IMR-90 (cell line): ENCODE measurements around the gene SMOC1. TPM values are rescaled to one million over a fixed set of nuclear protein-coding genes. Genes with fewer than 3 reads are reported as not detected.

Experiments used
- ATAC-seq: fragments of 200-7000 bp; cut with Tn5 transposase; 2 replicates; pipeline ENCODE4 v1.9.1; 2020; ENCODE audit warnings: low read depth, mild to moderate bottlenecking, moderate library complexity
- BruUV-seq: library from RNA; stranded (reverse); fragments of 400-500 nt; replicated peaks from 2 replicates; lab custom pipeline; 2021; lab: Mats Ljungman, UMichigan
- CTCF ChIA-PET: fragments of 300-600 bp; formaldehyde crosslinking; extraction: SDS; loops from one replicate; lab custom pipeline; 2021; ENCODE audit warnings: antibody characterized with exemption; lab: Yijun Ruan, JAX
- POLR2A ChIA-PET: fragments of 300-600 bp; sonication (Branson Sonifier 250); formaldehyde crosslinking; loops from one replicate; lab custom pipeline; 2022; ENCODE audit warnings: antibody characterized with exemption; ENCODE audit not compliant: unreplicated experiment; lab: Charles Lee
- DNase-seq: peaks from one replicate; pipeline ENCODE4 v3.0.0; 2013
- H2AFZ ChIP-seq: replicated peaks from 2 replicates; pipeline ENCODE3; 2013; ENCODE audit warnings: low read length, mild to moderate bottlenecking; ENCODE audit not compliant: poor library complexity
- H2AK5ac ChIP-seq: 2 replicates; pipeline ENCODE4 v1.6.1; 2013; ENCODE audit warnings: low read depth, low read length, inconsistent platforms
- H2AK9ac ChIP-seq: replicated peaks from 2 replicates; pipeline ENCODE3; 2013; ENCODE audit warnings: mild to moderate bottlenecking, low read depth, low read length, moderate library complexity; ENCODE audit not compliant: poor library complexity
- H2BK120ac ChIP-seq: 2 replicates; pipeline ENCODE4 v1.6.1; 2013; ENCODE audit warnings: low read depth, low read length, inconsistent platforms
- H2BK15ac ChIP-seq: 3 replicates; pipeline ENCODE4 v1.6.1; 2013; ENCODE audit warnings: low read depth, low read length, inconsistent platforms
- H2BK20ac ChIP-seq: 2 replicates; pipeline ENCODE4 v1.6.1; 2013; ENCODE audit warnings: low read depth, mild to moderate bottlenecking, inconsistent platforms, low read length, moderate library complexity
- H2BK5ac ChIP-seq: 2 replicates; pipeline ENCODE4 v1.6.1; 2013; ENCODE audit warnings: mild to moderate bottlenecking, low read depth, low read length, inconsistent platforms; ENCODE audit not compliant: poor library complexity, severe bottlenecking
- H3K14ac ChIP-seq: replicated peaks from 2 replicates; pipeline ENCODE4 v1.6.1; 2013; ENCODE audit warnings: low read depth, low read length, inconsistent platforms
- H3K18ac ChIP-seq: 2 replicates; pipeline ENCODE4 v1.6.1; 2013; ENCODE audit warnings: low read depth, low read length, control low read depth
- H3K23ac ChIP-seq: 2 replicates; pipeline ENCODE4 v1.6.1; 2013; ENCODE audit warnings: low read depth, low read length, inconsistent platforms
- H3K27ac ChIP-seq: 2 replicates; pipeline ENCODE4 v1.5.1; 2013; ENCODE audit warnings: mild to moderate bottlenecking, control low read depth, low read length; ENCODE audit not compliant: insufficient read depth
- H3K27me3 ChIP-seq: 2 replicates; pipeline ENCODE4 v1.6.1; 2013; ENCODE audit warnings: low read length; ENCODE audit not compliant: control insufficient read depth, insufficient read depth
- H3K36me3 ChIP-seq: 2 replicates; pipeline ENCODE4 v1.6.1; 2013; ENCODE audit warnings: low read length, mixed read lengths; ENCODE audit not compliant: control insufficient read depth, insufficient read depth
- H3K4ac ChIP-seq: 2 replicates; pipeline ENCODE4 v1.6.1; 2013; ENCODE audit warnings: low read depth, low read length, inconsistent platforms
- H3K4me1 ChIP-seq: 2 replicates; pipeline ENCODE4 v1.6.1; 2013; ENCODE audit warnings: low read length, mixed read lengths; ENCODE audit not compliant: control insufficient read depth, insufficient read depth
- H3K4me2 ChIP-seq: 2 replicates; pipeline ENCODE4 v1.6.1; 2013; ENCODE audit warnings: low read depth, mild to moderate bottlenecking, control low read depth, low read length, moderate library complexity
- H3K4me3 ChIP-seq: 2 replicates; pipeline ENCODE4 v1.5.1; 2013; ENCODE audit warnings: low read depth, mild to moderate bottlenecking, control low read depth, low read length, moderate library complexity; ENCODE audit not compliant: insufficient read depth
- H3K56ac ChIP-seq: 2 replicates; pipeline ENCODE4 v1.6.1; 2013; ENCODE audit warnings: low read length, inconsistent platforms; ENCODE audit not compliant: insufficient read depth; ENCODE audit errors: extremely low read depth
- H3K79me1 ChIP-seq, 2 experiments: 2 replicates each; pipeline ENCODE4 v1.6.1; 2013; ENCODE audit warnings: low read length in 2 of 2, inconsistent platforms in 1 of 2, low read depth in 1 of 2
- H3K9ac ChIP-seq: 2 replicates; pipeline ENCODE4 v1.6.1; 2013; ENCODE audit warnings: low read depth, low read length, control low read depth
- H3K9me1 ChIP-seq: 2 replicates; pipeline ENCODE4 v1.6.1; 2013; ENCODE audit warnings: low read length, inconsistent platforms; ENCODE audit not compliant: insufficient read depth
- H3K9me3 ChIP-seq: 2 replicates; pipeline ENCODE4 v1.6.1; 2013; ENCODE audit warnings: low read length; ENCODE audit not compliant: control insufficient read depth, insufficient read depth
- H4K20me1 ChIP-seq: 2 replicates; pipeline ENCODE4 v1.6.1; 2013; ENCODE audit warnings: low read length, inconsistent platforms; ENCODE audit not compliant: insufficient read depth
- H4K5ac ChIP-seq: 2 replicates; pipeline ENCODE4 v1.6.1; 2013; ENCODE audit warnings: mild to moderate bottlenecking, low read depth, low read length, control low read depth
- H4K8ac ChIP-seq, 2 experiments: 2 replicates each; pipeline ENCODE4 v1.6.1; 2013; ENCODE audit warnings: low read depth in 2 of 2, low read length in 2 of 2, control low read depth in 1 of 2, inconsistent platforms in 1 of 2
- H4K91ac ChIP-seq: 2 replicates; pipeline ENCODE4 v1.6.1; 2013; ENCODE audit warnings: low read depth, low read length, inconsistent platforms; ENCODE audit not compliant: insufficient read depth
- BHLHE40 ChIP-seq: fragments of 150-350 bp; IDR thresholded peaks from 2 replicates; pipeline ENCODE4 v1.6.1; 2016; ENCODE audit warnings: mild to moderate bottlenecking, low read depth, low read length
- CEBPB ChIP-seq: IDR thresholded peaks from 2 replicates; pipeline ENCODE4 v1.6.1; 2012; ENCODE audit warnings: low read depth, low read length, improper control_type of control experiment
- CHD1 ChIP-seq: IDR thresholded peaks from 2 replicates; pipeline ENCODE4 v1.6.1; 2012; ENCODE audit warnings: low read depth, low read length, improper control_type of control experiment
- FOS ChIP-seq: fragments of 150-350 bp; IDR thresholded peaks from 2 replicates; pipeline ENCODE4 v1.6.1; 2016; ENCODE audit warnings: low read depth, low read length
- MAFK ChIP-seq: IDR thresholded peaks from 2 replicates; pipeline ENCODE4 v1.6.1; 2012; ENCODE audit warnings: low read depth, low read length, improper control_type of control experiment
- MAZ ChIP-seq: IDR thresholded peaks from 2 replicates; pipeline ENCODE4 v1.6.1; 2012; ENCODE audit warnings: low read depth, mild to moderate bottlenecking, low read length, improper control_type of control experiment, moderate library complexity, borderline replicate concordance
- MXI1 ChIP-seq: IDR thresholded peaks from 2 replicates; pipeline ENCODE4 v1.6.1; 2012; ENCODE audit warnings: low read depth, mild to moderate bottlenecking, low read length, moderate library complexity, borderline replicate concordance
- NFE2L2 ChIP-seq: fragments of 150-350 bp; IDR thresholded peaks from 2 replicates; pipeline ENCODE4 v1.6.1; 2016; ENCODE audit warnings: low read depth, mild to moderate bottlenecking, low read length
- POLR2A ChIP-seq: IDR thresholded peaks from 2 replicates; pipeline ENCODE4 v1.6.1; 2012; ENCODE audit warnings: mild to moderate bottlenecking, low read depth, low read length
- RAD21 ChIP-seq: IDR thresholded peaks from 2 replicates; pipeline ENCODE4 v1.6.1; 2012; ENCODE audit warnings: low read length, improper control_type of control experiment
- RCOR1 ChIP-seq: IDR thresholded peaks from 2 replicates; pipeline ENCODE4 v1.6.1; 2012; ENCODE audit warnings: mild to moderate bottlenecking, low read length, improper control_type of control experiment; ENCODE audit not compliant: insufficient replicate concordance
- RFX5 ChIP-seq: IDR thresholded peaks from 2 replicates; pipeline ENCODE4 v1.8.0; 2012; ENCODE audit warnings: low read depth, mild to moderate bottlenecking, low read length, moderate library complexity
- SMC3 ChIP-seq: fragments of 150-350 bp; IDR thresholded peaks from 2 replicates; pipeline ENCODE4 v1.6.1; 2016; ENCODE audit warnings: low read depth, mild to moderate bottlenecking, antibody characterized with exemption, low read length, moderate library complexity
- USF2 ChIP-seq: fragments of 150-350 bp; IDR thresholded peaks from 2 replicates; pipeline ENCODE4 v1.6.1; 2017; ENCODE audit warnings: mild to moderate bottlenecking, antibody characterized with exemption, low read length, low read depth
- dilution Hi-C: fragments of 300-500 bp; cut with HindIII; formaldehyde crosslinking; loops from one replicate; pipeline ENCODE4 v1.14.3; 2018; ENCODE audit warnings: low sequenced_read_pairs; ENCODE audit not compliant: unreplicated experiment
- in situ Hi-C: fragments of 300-500 bp; cut with MboI; formaldehyde crosslinking; loops from 3 replicates; pipeline ENCODE4 v1.14.3; 2019; ENCODE audit warnings: low sequenced_read_pairs, inconsistent platforms, mixed read lengths
- intact Hi-C: fragments of 100-400 bp; cut with micrococcal nuclease; formaldehyde crosslinking; loops from 2 replicates; pipeline ENCODE4 v1.10.0; 2022
- polyA plus RNA-seq, 3 experiments: library from polyadenylated mRNA; depleted of rRNA; stranded (reverse); fragments of >200 nt; gene quantifications; 2 replicates each; pipeline ENCODE4 v1.2.3, GENCODE V29; 2012; ENCODE audit warnings: low replicate concordance in 1 of 3
- total RNA-seq: library from RNA; depleted of rRNA; stranded (reverse); fragments of >200 nt; gene quantifications from 2 replicates; pipeline ENCODE4 v1.2.3, GENCODE V29; 2012
- TF ChIP-seq, protein P1 (sequence below): conservative IDR thresholded peaks from 2 replicates; pipeline ENCODE4 v1.5.1; 2012; ENCODE audit warnings: mild to moderate bottlenecking, low read depth, low read length, improper control_type of control experiment
- TF ChIP-seq, protein P2 (sequence below): fragments of 150-350 bp; IDR thresholded peaks from 2 replicates; pipeline ENCODE4 v1.6.1; 2016; ENCODE audit warnings: low read depth, mild to moderate bottlenecking, low read length, moderate library complexity, borderline replicate concordance

Gene SMOC1
- total and polyA plus RNA-seq, 2 of the 4 experiments (the other 2 are of a cell fraction): 0.90 to 4.1 TPM

GRCh38 chr14:70019695-70020094 is 140.5 kb downstream of the SMOC1 start:
- Histone ChIP-seq H2AK9ac (no peak overlapping the region), H3K56ac (no peak overlapping the region), H3K18ac (no peak overlapping the region), H3K4me1 (peaks cover 6% of the 10 kb centered on the region), H3K79me1 (no peaks in the 10 kb centered on the region), H3K14ac (no peak overlapping the region), H3K9ac (no peak overlapping the region), H3K27me3 (no peaks in the 10 kb centered on the region), H2BK5ac (no peak overlapping the region), H4K5ac (no peak overlapping the region), H3K9me3 (no peaks in the 10 kb centered on the region), H2BK15ac (no peak overlapping the region), H3K4me3 (no peak overlapping the region), H2BK120ac (no peak overlapping the region), H3K4me2 (no peak overlapping the region), H4K20me1 (no peaks in the 10 kb centered on the region), H3K27ac (no peak overlapping the region), H2BK20ac (no peak overlapping the region), H2AK5ac (no peak overlapping the region), H3K36me3 (peaks cover 6% of the 10 kb centered on the region; the same call in 1 of the 2 replicates), H3K4ac (no peak overlapping the region), H4K91ac (no peak overlapping the region), H3K23ac (no peak overlapping the region), H3K9me1 (peaks cover 3% of the 10 kb centered on the region; the same call in 1 of the 2 replicates), H2AFZ (no peak overlapping the region), H4K8ac (no peak overlapping the region)
- ChIA-PET CTCF (interaction anchor here (0.6 to 1.3 kb wide), 3 partner anchors 139 to 252 kb away, joined by 3 to 7 read pairs (median 3); no protein-coding TSS in a partner anchor), POLR2A (no interaction called here)
- no TSS peak for BruUV-seq
- intact Hi-C loops (no loop called here), dilution Hi-C loops (no loop called here), in situ Hi-C loops (loop anchor here (5.0 to 25.0 kb wide), 2 partner anchors 137 to 432 kb away; no protein-coding TSS in a partner anchor)
- ATAC-seq (no peak), DNase-seq (no peak)
- TF ChIP-seq MXI1 (no peak), POLR2A (no peak), RFX5 (no peak), BHLHE40 (no peak), RAD21 (no peak), RCOR1 (no peak), USF2 (no peak), MAZ (no peak), MAFK (no peak), FOS (no peak), NFE2L2 (no peak), SMC3 (no peak), CEBPB (no peak), CHD1 (no peak)
- TF ChIP-seq, protein P1, sequence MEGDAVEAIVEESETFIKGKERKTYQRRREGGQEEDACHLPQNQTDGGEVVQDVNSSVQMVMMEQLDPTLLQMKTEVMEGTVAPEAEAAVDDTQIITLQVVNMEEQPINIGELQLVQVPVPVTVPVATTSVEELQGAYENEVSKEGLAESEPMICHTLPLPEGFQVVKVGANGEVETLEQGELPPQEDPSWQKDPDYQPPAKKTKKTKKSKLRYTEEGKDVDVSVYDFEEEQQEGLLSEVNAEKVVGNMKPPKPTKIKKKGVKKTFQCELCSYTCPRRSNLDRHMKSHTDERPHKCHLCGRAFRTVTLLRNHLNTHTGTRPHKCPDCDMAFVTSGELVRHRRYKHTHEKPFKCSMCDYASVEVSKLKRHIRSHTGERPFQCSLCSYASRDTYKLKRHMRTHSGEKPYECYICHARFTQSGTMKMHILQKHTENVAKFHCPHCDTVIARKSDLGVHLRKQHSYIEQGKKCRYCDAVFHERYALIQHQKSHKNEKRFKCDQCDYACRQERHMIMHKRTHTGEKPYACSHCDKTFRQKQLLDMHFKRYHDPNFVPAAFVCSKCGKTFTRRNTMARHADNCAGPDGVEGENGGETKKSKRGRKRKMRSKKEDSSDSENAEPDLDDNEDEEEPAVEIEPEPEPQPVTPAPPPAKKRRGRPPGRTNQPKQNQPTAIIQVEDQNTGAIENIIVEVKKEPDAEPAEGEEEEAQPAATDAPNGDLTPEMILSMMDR: no peak
- TF ChIP-seq, protein P2, sequence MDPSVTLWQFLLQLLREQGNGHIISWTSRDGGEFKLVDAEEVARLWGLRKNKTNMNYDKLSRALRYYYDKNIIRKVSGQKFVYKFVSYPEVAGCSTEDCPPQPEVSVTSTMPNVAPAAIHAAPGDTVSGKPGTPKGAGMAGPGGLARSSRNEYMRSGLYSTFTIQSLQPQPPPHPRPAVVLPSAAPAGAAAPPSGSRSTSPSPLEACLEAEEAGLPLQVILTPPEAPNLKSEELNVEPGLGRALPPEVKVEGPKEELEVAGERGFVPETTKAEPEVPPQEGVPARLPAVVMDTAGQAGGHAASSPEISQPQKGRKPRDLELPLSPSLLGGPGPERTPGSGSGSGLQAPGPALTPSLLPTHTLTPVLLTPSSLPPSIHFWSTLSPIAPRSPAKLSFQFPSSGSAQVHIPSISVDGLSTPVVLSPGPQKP: no peak
